ENCODE measurements around the gene PDE4D.
"Not testable (repeated sequence)": the region's sequence is repeated elsewhere in the genome, so short reads cannot be mapped to it uniquely, and the experiment has no call there.

The PDE4D gene

DNA sequence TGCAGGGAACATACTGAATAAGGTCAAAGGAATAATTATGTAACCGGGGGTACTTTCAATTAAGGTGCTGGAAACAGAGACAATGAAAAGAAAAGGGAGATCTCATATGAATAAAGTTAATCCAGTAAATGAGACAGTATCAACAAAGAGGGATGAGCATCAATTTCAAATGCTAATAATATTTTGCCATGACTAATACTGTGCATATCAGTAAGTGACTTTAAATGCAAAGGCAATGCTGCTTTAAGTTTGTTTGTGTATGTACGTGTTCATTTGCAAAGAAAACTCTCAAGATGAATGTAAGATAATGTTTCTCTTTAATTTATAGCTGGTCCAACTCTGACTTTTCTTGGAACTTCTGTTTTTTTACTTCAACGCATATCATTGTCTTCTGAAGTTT, 139.9 kb downstream of the PDE4D start:
- DNase-seq (ENCODE audit: insufficient read length) (no peak), FAIRE-seq (no peak)
- TF ChIP-seq TAF1 (IDR thresholded peaks at IDR 0.05; ENCODE audit: borderline replicate concordance, low read depth, low read length), result no peak
- TF ChIP-seq POLR2A (IDR thresholded peaks at IDR 0.05; ENCODE audit: low read depth, low read length), result no peak
- TF ChIP-seq POLR2AphosphoS5 (IDR thresholded peaks at IDR 0.05; ENCODE audit: low read depth, low read length), result no peak

DNA sequence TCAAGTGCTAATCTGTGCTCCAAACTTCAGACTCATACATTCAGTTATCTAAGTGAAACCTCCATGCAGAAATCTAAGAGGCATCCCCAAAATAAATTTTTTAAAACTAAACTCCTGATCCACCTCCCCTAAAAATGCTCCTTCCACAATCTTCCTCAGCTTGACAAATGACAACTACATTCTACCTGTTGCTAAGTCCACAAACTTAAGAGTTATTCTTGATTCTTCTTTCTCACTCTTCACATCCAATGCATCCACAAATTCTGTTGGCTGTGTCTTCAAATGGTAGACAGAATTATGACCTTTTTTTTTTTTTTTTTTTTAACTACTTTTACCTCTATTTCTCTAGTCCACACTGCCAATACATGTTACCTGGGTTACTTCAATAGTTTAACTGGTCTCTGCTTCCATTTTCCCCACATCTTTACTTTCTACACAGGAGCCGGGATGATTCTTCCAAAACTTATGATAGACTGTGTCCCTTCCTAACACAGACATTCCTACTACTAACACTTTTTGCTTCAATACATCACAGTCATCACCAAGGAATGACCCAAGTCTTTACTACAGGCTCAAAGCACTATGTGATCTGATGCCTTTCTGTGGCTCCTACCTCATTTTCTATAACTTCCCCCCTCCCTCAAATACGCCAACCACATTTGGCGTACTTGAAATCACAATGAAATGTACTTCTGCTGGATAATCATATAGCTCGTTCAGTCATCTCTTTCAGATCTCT, 143.6 kb downstream of the PDE4D start:
- no peak for FAIRE-seq
- no peak for TF ChIP-seq POLR2AphosphoS5 (IDR thresholded peaks at IDR 0.05; ENCODE audit: low read depth, low read length)
- TF ChIP-seq POLR2A (IDR thresholded peaks at IDR 0.05; ENCODE audit: low read depth, low read length), result no peak
- TF ChIP-seq TAF1 (IDR thresholded peaks at IDR 0.05; ENCODE audit: borderline replicate concordance, low read depth, low read length), result no peak
- no peak for DNase-seq (ENCODE audit: insufficient read length)

DNA sequence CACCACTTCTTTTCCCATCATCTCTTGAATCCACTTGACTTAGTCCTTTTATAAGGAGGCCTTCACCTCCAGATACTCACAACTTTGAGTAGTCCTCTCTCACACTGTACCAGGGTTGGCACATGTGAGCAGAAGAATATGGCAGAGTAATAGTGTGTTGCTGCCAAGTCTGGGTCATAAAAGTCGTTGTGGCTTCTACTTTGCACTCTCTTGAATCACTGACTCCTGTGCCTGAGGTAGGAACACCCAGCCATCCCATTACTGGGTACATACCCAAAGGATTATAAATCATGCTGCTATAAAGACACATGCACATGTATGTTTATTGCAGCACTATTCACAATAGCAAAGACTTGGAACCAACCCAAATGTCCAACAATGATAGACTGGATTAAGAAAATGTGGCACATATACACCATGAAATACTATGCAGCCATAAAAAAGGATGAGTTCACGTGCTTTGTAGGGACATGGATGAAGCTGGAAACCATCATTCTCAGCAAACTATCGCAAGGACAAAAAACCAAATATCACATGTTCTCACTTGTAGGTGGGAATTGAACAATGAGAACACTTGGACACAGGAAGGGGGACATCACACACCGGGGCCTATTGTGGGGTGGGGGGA, 145.4 kb downstream of the PDE4D start:
- not testable (repeated sequence) for FAIRE-seq; DNase-seq (ENCODE audit: insufficient read length)

DNA sequence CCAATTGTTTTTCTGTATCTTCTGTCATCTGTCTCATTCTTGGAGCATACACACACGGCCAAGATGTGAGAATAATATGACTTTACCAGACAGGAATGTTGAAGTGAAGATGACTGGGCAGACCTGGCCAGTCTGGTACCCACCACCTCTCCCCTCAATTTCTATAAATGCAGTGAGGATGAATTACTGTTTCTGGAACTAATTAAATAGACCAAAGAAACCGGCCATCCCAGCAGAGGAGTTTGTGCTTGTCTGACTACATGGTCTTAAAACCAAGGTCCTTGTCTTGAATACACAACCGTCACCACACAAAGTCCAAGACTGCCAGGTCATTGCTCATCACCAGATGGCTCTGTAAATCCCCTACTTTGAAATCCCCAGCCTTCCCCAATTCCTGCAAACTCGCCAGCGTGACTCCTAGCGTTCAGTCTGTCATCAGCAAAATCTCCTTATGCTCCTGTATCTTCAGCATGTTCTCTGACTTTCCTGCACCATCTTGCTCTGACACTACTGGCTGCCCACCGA, 147.2 kb downstream of the PDE4D start:
- FAIRE-seq (peak; percentile 51), DNase-seq (ENCODE audit: insufficient read length) (no peak)
- TF ChIP-seq POLR2A (IDR thresholded peaks at IDR 0.05; ENCODE audit: low read depth, low read length) (no peak), TAF1 (IDR thresholded peaks at IDR 0.05; ENCODE audit: borderline replicate concordance, low read depth, low read length) (no peak), POLR2AphosphoS5 (IDR thresholded peaks at IDR 0.05; ENCODE audit: low read depth, low read length) (no peak)

DNA sequence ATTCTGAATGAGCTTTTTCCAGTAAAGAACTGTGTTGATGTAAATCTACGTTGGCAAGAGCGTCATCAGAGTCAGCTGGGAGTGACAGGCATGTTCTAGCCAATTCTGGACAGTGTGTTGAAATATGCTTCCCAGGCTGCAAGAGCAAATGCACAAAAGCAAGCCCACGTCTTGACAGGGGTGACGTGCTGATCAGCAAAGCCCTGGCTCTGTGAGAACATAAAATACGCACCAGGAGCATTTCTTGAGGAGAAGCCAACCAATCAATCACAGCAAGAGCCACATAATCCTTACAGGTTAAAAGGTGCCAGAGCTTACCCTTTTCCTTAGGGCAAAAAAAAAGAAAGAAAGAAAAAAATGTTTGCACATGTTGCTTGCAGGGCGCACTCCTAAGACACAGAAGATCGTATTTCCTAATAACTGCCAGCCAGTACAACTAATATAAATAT, 148.1 kb downstream of the PDE4D start:
- no peak for DNase-seq (ENCODE audit: insufficient read length)
- FAIRE-seq, result no peak
- TF ChIP-seq POLR2A (IDR thresholded peaks at IDR 0.05; ENCODE audit: low read depth, low read length) (no peak), POLR2AphosphoS5 (IDR thresholded peaks at IDR 0.05; ENCODE audit: low read depth, low read length) (no peak), TAF1 (IDR thresholded peaks at IDR 0.05; ENCODE audit: borderline replicate concordance, low read depth, low read length) (no peak)

DNA sequence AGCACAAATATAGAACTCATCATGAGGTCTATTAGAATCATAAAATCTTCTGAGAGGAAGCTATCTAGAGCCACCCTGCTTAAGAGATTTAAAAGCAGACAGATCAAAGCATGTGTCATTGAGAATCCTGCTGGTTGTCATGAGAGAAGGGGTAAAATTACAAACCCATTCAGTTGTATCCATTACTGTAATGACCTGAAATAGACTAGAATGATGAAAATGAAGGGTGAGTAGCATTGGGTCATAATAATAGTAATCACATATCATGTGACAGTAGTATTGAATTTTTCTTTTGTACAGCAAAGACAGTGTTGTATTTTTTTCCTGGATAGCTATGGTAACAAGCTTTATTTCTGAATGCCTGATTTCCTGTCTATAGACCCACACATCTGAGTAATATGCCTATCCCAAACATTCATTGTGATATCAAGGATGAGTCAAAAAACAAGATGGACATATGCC, 149.0 kb downstream of the PDE4D start:
- DNase-seq (ENCODE audit: insufficient read length) (no peak), FAIRE-seq (no peak)
- no peak for TF ChIP-seq TAF1 (IDR thresholded peaks at IDR 0.05; ENCODE audit: borderline replicate concordance, low read depth, low read length)
- no peak for TF ChIP-seq POLR2A (IDR thresholded peaks at IDR 0.05; ENCODE audit: low read depth, low read length)
- no peak for TF ChIP-seq POLR2AphosphoS5 (IDR thresholded peaks at IDR 0.05; ENCODE audit: low read depth, low read length)

DNA sequence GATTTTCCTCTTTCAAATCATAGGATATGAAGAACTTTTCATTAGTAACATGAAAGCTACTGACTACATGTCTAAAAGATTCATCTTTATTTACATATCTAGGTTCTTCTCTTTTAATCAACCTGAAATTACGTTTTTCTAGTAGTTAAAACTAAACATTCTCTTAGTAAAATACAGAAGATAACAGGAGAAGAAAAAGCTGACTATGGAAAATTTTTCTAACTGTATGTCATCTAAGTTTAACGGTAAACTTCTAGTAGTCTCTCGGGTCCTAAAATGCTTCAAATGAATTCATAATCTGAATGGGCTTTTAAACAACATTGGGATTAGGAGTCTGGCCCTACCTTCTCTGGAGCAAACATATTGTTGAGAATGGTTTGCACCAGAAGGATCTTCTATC, 151.9 kb downstream of the PDE4D start:
- FAIRE-seq (no peak), DNase-seq (ENCODE audit: insufficient read length) (no peak)
- TF ChIP-seq TAF1 (IDR thresholded peaks at IDR 0.05; ENCODE audit: borderline replicate concordance, low read depth, low read length), result no peak
- no peak for TF ChIP-seq POLR2AphosphoS5 (IDR thresholded peaks at IDR 0.05; ENCODE audit: low read depth, low read length)
- no peak for TF ChIP-seq POLR2A (IDR thresholded peaks at IDR 0.05; ENCODE audit: low read depth, low read length)

DNA sequence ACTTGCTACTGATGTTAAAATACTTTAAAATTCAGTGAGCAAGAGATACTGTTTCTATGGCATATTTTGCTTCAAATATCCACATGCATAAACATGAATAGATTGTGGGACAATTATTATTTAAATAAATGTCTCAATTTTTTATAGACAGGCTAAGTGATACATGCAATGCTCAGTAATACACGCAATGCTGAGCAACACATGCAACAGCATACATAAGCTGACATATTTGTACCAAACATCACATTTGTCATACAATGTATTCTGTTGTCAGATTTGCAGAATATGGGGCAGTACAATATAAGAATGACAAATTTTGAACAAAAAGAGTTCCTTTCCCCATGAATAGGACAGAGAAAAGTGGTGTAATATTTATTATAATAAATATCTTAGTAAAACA, 155.5 kb downstream of the PDE4D start:
- FAIRE-seq, result no peak
- TF ChIP-seq POLR2AphosphoS5 (IDR thresholded peaks at IDR 0.05; ENCODE audit: low read depth, low read length), result no peak
- no peak for TF ChIP-seq TAF1 (IDR thresholded peaks at IDR 0.05; ENCODE audit: borderline replicate concordance, low read depth, low read length)
- TF ChIP-seq POLR2A (IDR thresholded peaks at IDR 0.05; ENCODE audit: low read depth, low read length), result no peak
- DNase-seq (ENCODE audit: insufficient read length), result no peak

DNA sequence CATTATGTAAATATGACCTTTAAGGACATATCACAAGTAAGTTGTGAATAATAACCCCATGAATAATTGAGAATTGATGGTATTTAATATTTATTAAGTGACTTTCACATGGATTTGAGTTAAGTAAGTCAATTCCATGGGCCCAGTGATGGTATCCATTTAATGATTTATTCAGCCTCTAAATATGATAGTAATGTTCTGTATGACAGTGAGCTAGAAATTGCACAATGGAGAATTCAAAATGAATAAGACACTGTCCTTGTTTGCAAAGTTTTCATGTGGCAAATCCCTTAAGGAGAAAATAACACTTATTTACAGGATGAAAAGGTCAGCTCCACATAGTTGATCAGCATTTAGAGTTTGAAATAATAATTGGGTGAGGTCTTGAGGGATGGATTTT, 160.7 kb downstream of the PDE4D start:
- FAIRE-seq (no peak), DNase-seq (ENCODE audit: insufficient read length) (no peak)
- TF ChIP-seq POLR2A (IDR thresholded peaks at IDR 0.05; ENCODE audit: low read depth, low read length) (no peak), POLR2AphosphoS5 (IDR thresholded peaks at IDR 0.05; ENCODE audit: low read depth, low read length) (no peak)

DNA sequence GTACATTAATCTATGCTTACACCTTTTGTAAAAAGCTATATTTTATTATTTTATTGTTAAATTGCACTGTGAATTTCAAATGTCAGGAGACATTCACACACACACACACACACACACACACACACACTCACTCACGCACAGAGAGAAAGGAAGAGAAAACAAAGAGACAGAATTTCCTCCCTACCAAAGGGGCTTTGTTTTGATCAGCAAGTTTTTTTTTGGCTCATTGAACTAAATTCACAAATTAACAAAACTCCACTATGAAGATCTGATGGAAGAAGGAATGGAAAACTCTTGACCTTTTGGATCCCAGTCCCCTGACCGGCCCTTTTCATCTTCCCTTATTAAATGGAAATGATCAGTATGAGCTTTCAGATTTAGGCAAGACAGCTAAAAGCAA, 161.2 kb downstream of the PDE4D start:
- no peak for TF ChIP-seq POLR2AphosphoS5 (IDR thresholded peaks at IDR 0.05; ENCODE audit: low read depth, low read length)
- no peak for TF ChIP-seq POLR2A (IDR thresholded peaks at IDR 0.05; ENCODE audit: low read depth, low read length)
- no peak for TF ChIP-seq TAF1 (IDR thresholded peaks at IDR 0.05; ENCODE audit: borderline replicate concordance, low read depth, low read length)
- no peak for DNase-seq (ENCODE audit: insufficient read length)
- no peak for FAIRE-seq

DNA sequence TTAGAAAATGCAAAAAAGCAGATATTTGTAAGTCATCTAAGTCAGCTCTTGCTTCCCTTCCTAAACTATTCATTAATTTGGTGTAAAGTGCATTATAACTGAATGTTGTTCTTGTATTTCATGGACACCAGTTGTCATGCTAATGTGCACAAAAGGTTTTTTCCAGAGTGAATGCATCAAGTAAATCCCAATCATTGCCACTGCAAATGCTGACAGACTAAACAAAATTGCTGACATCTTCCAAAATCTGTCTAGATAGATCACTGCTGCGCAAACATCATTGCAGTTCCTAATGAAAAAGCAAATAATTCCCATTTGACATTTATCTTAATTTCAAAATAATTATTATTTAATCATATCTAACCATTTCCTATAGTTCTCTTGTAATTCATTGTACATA, 161.7 kb downstream of the PDE4D start:
- TF ChIP-seq POLR2A (IDR thresholded peaks at IDR 0.05; ENCODE audit: low read depth, low read length) (no peak), POLR2AphosphoS5 (IDR thresholded peaks at IDR 0.05; ENCODE audit: low read depth, low read length) (no peak), TAF1 (IDR thresholded peaks at IDR 0.05; ENCODE audit: borderline replicate concordance, low read depth, low read length) (no peak)
- DNase-seq (ENCODE audit: insufficient read length) (no peak), FAIRE-seq (no peak)

DNA sequence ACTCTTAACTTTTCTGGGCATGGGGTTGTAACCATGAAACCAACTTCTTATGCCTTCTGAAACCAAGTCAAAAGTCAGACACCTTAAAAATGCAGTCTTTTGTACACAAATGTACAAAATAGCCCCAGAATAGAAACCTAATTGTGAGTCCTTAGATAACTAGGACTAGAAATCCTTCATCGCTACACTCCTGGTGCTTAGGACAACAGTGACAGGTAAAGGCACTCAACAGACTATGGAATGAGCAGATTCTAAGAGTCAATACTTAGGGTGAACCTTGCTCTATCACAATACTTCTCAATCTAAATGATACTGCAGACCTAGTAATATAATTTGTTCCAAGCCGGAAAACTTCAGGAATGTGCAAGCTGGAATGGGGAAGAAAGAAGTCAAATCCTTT, 163.7 kb downstream of the PDE4D start:
- FAIRE-seq (no peak), DNase-seq (ENCODE audit: insufficient read length) (no peak)
- no peak for TF ChIP-seq TAF1 (IDR thresholded peaks at IDR 0.05; ENCODE audit: borderline replicate concordance, low read depth, low read length)
- no peak for TF ChIP-seq POLR2AphosphoS5 (IDR thresholded peaks at IDR 0.05; ENCODE audit: low read depth, low read length)
- TF ChIP-seq POLR2A (IDR thresholded peaks at IDR 0.05; ENCODE audit: low read depth, low read length), result no peak
